Activated CD8-positive, alpha-beta memory T cell treated with anti-CD3 and anti-CD28 coated beads, Interleukin-2, amount 50 U/mL, for 24 hours (primary cell): ENCODE results near the gene RHBDL1.

Experiments used
- DNase-seq: peaks from one replicate; pipeline ENCODE4 v3.0.0-alpha.2; 2020; ENCODE audit errors: extremely low read depth

Gene RHBDL1

GRCh38 chr16:718922-719321, 43.5 kb downstream of the RHBDL1 start:
- DNase-seq, result no peak

- no peak for DNase-seq
These were observed 44.5 kb downstream of the RHBDL1 start for GRCh38 chr16:719815-720446.

GRCh38 chr16:720447-720989, 45.0 kb downstream of the RHBDL1 start:
- no peak for DNase-seq

- peak; percentile 27 for DNase-seq
These were observed 45.7 kb downstream of the RHBDL1 start, which contains the start of gene ANTKMT for GRCh38 chr16:720990-721764. Gene ANTKMT (plus strand): TSS chr16:721146. CDS start chr16:721275, 129 bp downstream.

GRCh38 chr16:721765-722540, 46.5 kb downstream of the RHBDL1 start:
- no peak for DNase-seq

DNA sequence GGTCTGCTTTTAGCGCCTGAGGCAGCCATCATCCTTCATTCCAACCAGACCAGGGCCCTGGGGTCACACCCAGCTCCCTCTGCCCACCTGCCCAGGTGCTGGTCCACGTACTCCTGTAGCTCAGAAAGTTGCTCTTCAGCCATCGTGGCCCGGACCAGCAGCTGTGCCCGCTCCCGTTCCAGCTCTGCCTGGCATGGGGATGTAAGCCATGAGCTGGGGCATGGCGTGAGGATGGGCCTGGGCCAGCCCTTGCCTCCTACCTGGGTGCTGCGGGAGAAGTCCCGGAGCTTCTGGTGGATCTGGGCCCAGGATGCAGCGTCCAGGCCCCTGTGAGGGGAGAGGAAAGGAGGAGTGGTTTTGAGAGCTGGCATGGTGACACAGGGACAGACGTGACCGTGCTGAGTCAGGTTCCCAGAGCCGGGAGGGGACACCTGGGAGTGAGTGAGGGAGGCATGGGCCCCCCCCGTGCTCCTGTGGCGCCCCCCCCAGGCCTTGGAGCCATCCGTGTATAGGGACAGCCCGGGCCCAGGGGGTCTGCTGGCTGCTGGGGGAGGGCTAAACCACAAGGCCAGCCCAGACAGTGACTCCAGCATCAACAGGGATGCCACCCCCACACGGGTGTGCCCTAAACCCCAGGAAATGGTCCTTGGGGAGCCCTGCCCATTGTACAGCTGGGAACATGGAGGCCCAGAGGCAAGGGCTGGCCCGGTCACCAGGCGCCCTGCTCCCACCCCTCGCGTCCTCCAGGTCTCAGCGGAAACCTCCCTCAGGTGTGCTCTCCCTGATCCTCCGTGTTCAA, 47.6 kb downstream of the RHBDL1 start:
- no peak for DNase-seq

- DNase-seq, result no peak
These were observed 48.2 kb downstream of the RHBDL1 start for GRCh38 chr16:723695-724094.

GRCh38 chr16:724188-725040, 48.9 kb downstream of the RHBDL1 start:
- no peak for DNase-seq

DNA sequence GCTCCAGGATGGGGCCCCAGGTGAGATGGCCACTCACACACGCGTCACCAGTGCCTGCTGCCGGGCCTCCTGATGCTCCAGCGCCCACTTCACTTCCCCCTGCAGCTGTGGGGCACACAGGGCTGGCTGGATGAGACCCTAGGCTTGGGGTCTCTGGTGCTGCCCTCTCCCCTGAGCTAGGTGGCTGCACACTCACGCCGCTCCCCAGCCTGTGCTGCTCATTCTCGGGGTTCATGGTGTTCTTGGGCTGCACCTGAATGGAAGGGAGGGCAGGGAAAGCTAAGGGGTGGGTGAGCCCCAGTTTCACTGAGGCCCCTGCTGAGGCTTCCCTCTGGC, 49.5 kb downstream of the RHBDL1 start:
- no peak for DNase-seq

GRCh38 chr16:725463-726187, 50.2 kb downstream of the RHBDL1 start:
- DNase-seq, result no peak

GRCh38 chr16:726188-726437, 50.6 kb downstream of the RHBDL1 start:
- no peak for DNase-seq

GRCh38 chr16:726438-727290, 51.2 kb downstream of the RHBDL1 start, which contains the start of the genes CCDC78 and HAGHL:
Gene CCDC78 (minus strand): TSS chr16:726443. CDS start chr16:726367, 76 bp downstream.
Gene HAGHL (plus strand): TSS chr16:727106. CDS start chr16:727510, 404 bp downstream.
- no peak for DNase-seq

- DNase-seq, result no peak
These were observed 52.0 kb downstream of the RHBDL1 start for GRCh38 chr16:727291-727977.
